ENCODE measurements around the gene RAB11FIP4. TPM values are rescaled to one million over a fixed set of nuclear protein-coding genes. Genes with fewer than 3 reads are reported as not detected.
A peak's percentile ranks its signal among the peaks of the same experiment; 100 is the strongest.

RAB11FIP4 gene
- total and polyA plus RNA-seq, 12 donors, result 0.48 to 3.8 (median 2.3) TPM

DNA sequence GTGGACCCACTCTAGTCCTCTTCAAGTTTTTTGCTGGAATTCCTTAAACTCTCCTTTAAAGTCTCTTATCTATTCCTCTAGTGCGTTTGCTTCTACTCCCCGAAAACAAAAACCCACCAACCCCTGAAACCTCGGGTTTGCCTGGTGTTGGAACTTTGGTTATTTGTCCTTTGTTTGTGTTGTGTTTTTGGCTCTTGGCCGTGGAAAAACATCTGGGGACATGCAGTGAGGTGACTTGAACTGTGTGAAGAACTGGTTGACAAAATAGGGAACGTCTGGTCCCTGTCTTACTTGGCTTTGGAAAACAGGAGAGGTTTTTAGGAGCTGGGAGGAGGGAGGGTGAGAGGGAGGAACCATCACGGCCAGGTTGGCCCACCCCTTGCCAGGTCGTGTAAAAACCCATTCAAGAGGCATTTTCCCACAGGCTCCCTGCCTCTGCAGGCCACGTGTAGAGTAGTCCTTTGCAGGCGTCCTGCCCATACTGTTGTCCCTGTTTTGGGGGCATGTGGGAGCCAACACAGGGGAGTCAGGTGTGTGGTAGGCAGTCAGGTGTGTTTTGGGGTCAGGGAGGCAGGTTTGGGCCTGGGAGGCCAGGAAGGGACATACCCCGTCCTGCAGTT lies 169.3 kb downstream of the RAB11FIP4 start:
- Histone ChIP-seq H3K4me1 (replicated peaks in 1 of 2) (peaks cover 6 to 35% of the 10 kb centered on the region in 2 donors), H3K9me3 (replicated peaks in 1 of 3) (no peaks in the 10 kb centered on the region), H3K27ac (peak overlapping the region in 2 of 5 donors; percentile 54 to 97), H3K36me3 (replicated peaks in 1 of 2) (no peaks in the 10 kb centered on the region), H3K27me3 (no peaks in the 10 kb centered on the region), H3K4me3 (peak overlapping the region in 1 of 4 donors; percentile 80)
- 63 to 79% (median 73%) methylated on average over 8 to 10 of the region's 10 CpGs for WGBS, 4 donors
- TF ChIP-seq, protein P1, sequence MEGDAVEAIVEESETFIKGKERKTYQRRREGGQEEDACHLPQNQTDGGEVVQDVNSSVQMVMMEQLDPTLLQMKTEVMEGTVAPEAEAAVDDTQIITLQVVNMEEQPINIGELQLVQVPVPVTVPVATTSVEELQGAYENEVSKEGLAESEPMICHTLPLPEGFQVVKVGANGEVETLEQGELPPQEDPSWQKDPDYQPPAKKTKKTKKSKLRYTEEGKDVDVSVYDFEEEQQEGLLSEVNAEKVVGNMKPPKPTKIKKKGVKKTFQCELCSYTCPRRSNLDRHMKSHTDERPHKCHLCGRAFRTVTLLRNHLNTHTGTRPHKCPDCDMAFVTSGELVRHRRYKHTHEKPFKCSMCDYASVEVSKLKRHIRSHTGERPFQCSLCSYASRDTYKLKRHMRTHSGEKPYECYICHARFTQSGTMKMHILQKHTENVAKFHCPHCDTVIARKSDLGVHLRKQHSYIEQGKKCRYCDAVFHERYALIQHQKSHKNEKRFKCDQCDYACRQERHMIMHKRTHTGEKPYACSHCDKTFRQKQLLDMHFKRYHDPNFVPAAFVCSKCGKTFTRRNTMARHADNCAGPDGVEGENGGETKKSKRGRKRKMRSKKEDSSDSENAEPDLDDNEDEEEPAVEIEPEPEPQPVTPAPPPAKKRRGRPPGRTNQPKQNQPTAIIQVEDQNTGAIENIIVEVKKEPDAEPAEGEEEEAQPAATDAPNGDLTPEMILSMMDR (IDR thresholded peaks at IDR 0.05), result no peak
- no peak for TF ChIP-seq POLR2A (IDR thresholded peaks at IDR 0.05)
- intact Hi-C loops (cut with DNase I), result no loop called here
- no peak for DNase-seq

DNA sequence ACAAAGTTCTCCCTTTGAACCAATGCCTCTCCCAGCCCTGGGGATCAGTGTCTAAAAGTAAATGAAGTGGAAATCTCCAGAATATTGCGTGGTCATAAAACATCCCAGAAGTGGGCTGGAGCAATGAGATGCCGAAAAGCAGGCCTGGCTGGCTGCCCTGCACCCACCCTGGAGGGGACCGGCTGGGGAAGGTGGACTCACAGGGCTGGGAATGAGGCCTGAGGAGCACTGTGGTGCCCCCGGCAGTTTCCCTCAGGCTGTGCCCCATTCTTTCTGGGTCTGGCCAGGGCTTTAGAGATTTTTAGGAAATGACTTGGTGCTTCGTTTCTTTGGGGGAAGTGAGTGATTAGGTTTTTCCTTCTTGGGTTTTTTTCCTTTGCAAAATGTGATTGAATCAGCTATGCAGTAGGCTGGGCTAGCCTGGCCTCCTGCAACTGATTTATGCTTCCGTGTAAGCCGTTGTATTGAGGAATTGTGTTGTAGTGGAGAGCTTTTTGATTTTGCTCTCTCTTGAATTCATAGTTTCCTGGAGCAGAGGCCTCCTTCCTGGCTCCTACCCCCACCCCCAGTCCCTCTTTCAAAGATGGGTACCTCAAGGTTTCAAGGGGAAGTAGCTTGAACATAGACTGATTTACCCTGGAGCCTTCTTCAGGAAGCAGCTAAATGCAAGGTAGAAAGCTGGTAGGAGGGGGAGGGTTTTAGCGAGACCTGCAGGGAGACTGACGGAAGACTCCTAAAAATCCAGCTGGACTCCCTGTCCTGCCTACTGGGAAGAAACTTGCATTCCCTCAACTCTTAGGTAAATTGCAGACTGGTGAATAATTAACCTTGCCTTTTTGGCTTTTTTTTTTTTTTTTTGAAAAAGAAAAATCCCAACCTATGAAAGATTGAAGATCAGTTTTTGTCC lies 170.2 kb downstream of the RAB11FIP4 start:
- no peak for TF ChIP-seq POLR2A (IDR thresholded peaks at IDR 0.05)
- TF ChIP-seq, protein P1 (IDR thresholded peaks at IDR 0.05), result no peak
- no peaks in the 10 kb centered on the region for H3K36me3 ChIP-seq (replicated peaks in 1 of 2)
- intact Hi-C loops (cut with DNase I), result no loop called here
- DNase-seq, result no peak
- H3K4me3 ChIP-seq, result peak overlapping the region in 1 of 4 donors; percentile 80
- 56 to 70% (median 65%) methylated on average over 9 of the region's 9 CpGs for WGBS, 4 donors
- no peaks in the 10 kb centered on the region for H3K9me3 ChIP-seq (replicated peaks in 1 of 3)
- no peaks in the 10 kb centered on the region for H3K27me3 ChIP-seq
- H3K27ac ChIP-seq, result peak overlapping the region in 1 of 5 donors; percentile 97
- peaks cover 6 to 35% of the 10 kb centered on the region in 2 donors for H3K4me1 ChIP-seq (replicated peaks in 1 of 2)

DNA sequence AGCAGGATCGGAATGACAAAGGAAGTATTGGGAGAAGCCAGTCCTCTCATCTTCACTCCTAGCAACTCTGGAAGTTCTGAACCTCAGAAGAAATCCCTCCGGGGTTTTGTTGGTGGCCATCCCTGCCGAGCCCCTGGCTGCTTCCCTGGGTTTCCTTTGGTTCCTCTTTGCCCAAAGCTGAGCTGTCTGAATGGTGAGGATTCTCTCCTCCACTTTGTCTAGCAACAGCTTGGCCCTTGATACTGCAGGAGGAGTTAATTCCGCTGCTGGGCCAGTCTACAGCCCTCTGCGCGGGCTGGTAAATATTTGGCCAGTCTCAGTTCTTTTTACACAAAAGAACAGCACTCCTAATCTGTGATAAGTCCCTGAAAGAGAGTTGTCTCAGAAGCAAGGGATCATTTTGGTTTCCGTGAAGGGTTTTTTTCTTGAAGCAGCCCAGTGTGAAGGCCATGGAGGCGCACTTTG lies 170.9 kb downstream of the RAB11FIP4 start:
- H3K4me1 ChIP-seq (replicated peaks in 1 of 2), result peaks cover 6 to 40% of the 10 kb centered on the region in 2 donors
- DNase-seq, result no peak
- H3K27ac ChIP-seq, result no peak overlapping the region
- H3K9me3 ChIP-seq (replicated peaks in 1 of 3), result no peaks in the 10 kb centered on the region
- H3K4me3 ChIP-seq, result no peak overlapping the region
- WGBS, 4 donors, result 87 to 95% (median 92%) methylated on average over 5 to 8 of the region's 8 CpGs
- no peaks in the 10 kb centered on the region for H3K36me3 ChIP-seq (replicated peaks in 1 of 2)
- TF ChIP-seq, protein P1 (IDR thresholded peaks at IDR 0.05), result no peak
- TF ChIP-seq POLR2A (IDR thresholded peaks at IDR 0.05), result no peak
- intact Hi-C loops (cut with DNase I), result no loop called here
- no peaks in the 10 kb centered on the region for H3K27me3 ChIP-seq

DNA sequence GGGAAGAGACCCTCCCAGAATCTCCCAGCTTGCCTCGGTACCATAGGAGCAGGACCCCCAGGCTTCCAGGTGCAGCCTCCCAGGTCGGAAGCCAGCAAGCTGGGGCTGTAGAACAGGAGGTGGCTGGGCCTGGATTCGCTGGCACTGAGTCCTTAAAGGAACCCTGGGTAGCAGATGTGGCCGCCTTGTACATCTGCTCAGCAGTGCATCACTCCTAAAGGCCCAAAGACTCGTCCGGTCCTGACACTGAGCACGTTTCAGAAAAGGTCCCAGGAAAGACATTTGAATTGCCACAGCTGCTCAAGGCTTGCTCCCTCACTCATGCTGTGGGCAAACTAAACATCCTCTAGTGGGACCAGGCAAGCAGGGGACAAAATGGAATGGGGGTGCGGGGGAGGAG lies 172.8 kb downstream of the RAB11FIP4 start:
- no peaks in the 10 kb centered on the region for H3K36me3 ChIP-seq (replicated peaks in 1 of 2)
- H3K4me3 ChIP-seq, result no peak overlapping the region
- no peaks in the 10 kb centered on the region for H3K9me3 ChIP-seq (replicated peaks in 1 of 3)
- 87 to 98% (median 91%) methylated on average over 4 to 8 of the region's 8 CpGs for WGBS, 4 donors
- TF ChIP-seq, protein P1 (IDR thresholded peaks at IDR 0.05), result no peak
- TF ChIP-seq POLR2A (IDR thresholded peaks at IDR 0.05), result no peak
- peak overlapping the region in 1 of 5 donors; percentile 6 for H3K27ac ChIP-seq
- peaks cover 4 to 45% of the 10 kb centered on the region in 2 donors for H3K4me1 ChIP-seq (replicated peaks in 1 of 2)
- intact Hi-C loops (cut with DNase I), result no loop called here
- DNase-seq, result no peak
- no peaks in the 10 kb centered on the region for H3K27me3 ChIP-seq
